Fibroblast of pulmonary artery (primary cell): Measurements from ENCODE around the gene PPP2R5C.

ENCODE experiments used
- DNase-seq: peaks from one replicate; pipeline ENCODE4 v3.0.0-alpha.2; 2010; ENCODE audit warnings: low read depth
- H3K4me3 ChIP-seq: replicated peaks from 2 replicates; pipeline ENCODE4 v1.5.1; 2011; ENCODE audit warnings: low read depth, mild to moderate bottlenecking, control low read depth, low read length, moderate library complexity
- CTCF ChIP-seq: IDR thresholded peaks from 2 replicates; pipeline ENCODE4 v1.5.1; 2011; ENCODE audit warnings: mild to moderate bottlenecking, control low read depth, low read length, inconsistent platforms; ENCODE audit errors: missing control alignments

The PPP2R5C gene

GRCh38 chr14:101776344-101776743 is 14.8 kb downstream of the PPP2R5C start:
- no peak for DNase-seq
- H3K4me3 ChIP-seq = no peak overlapping the region
- TF ChIP-seq CTCF = no peak

- no peak for DNase-seq
- no peak overlapping the region for H3K4me3 ChIP-seq
- TF ChIP-seq CTCF = no peak
These were observed 18.9 kb downstream of the PPP2R5C start for GRCh38 chr14:101780390-101780789.

GRCh38 chr14:101780887-101781239 is 19.4 kb downstream of the PPP2R5C start:
- no peak overlapping the region for H3K4me3 ChIP-seq
- no peak for TF ChIP-seq CTCF
- no peak for DNase-seq

GRCh38 chr14:101781240-101782061 is 19.9 kb downstream of the PPP2R5C start:
- H3K4me3 ChIP-seq = peak overlapping the region; percentile 42
- DNase-seq = no peak
- no peak for TF ChIP-seq CTCF

GRCh38 chr14:101783260-101784016 is 21.9 kb downstream of the PPP2R5C start:
- DNase-seq = no peak
- H3K4me3 ChIP-seq = no peak overlapping the region
- TF ChIP-seq CTCF = no peak

GRCh38 chr14:101784631-101785030 is 23.1 kb downstream of the PPP2R5C start:
- no peak overlapping the region for H3K4me3 ChIP-seq
- no peak for TF ChIP-seq CTCF
- no peak for DNase-seq
